C4-2B (cell line): ENCODE data around the gene KLC1.

Experiments used
- ZFX ChIP-seq: fragments of 450-650 bp; IDR thresholded peaks from 2 replicates; pipeline ENCODE4 v1.6.1; 2017
- TF ChIP-seq, protein P1 (sequence below): fragments of 450-650 bp; conservative IDR thresholded peaks from 2 replicates; pipeline ENCODE4 v1.5.1; 2017; ENCODE audit warnings: mild to moderate bottlenecking

DNA sequence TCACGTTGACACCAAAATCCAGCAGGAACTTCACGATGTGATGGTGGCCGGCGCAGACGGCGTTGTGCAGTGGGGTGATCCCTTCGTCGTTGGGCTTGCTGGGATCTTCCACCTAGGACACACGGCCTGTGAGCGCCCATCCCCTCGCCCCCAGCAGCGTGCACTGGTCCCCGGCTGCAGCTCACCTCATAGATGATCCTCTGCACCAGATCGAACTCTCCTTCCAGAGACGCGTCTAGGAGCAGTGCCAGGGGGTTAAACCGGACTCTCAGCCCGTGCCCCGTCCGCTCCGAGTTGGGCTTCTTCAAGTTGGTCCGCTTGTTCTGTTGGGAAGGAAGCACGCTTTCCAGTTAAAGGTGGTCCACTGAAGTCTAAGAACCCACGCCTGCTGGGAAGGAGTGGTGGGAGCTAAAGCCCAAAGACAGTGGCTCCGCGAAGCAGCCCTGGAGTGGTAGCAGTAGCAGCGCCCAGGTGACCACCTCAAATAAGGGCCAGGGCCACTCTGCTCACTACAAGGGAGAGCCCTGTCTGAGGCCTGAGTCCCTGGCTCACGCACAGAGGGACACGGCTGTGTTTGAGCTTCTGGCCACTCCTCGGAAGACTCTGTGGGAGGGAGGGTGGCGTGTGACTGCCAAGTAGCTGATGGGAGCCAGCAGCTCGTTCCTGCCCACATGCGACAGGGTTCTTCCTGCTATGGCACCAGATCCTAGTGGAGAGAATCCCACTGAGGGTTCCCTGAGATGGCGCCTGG, 109.9 kb downstream of the KLC1 start:
- TF ChIP-seq, protein P1, sequence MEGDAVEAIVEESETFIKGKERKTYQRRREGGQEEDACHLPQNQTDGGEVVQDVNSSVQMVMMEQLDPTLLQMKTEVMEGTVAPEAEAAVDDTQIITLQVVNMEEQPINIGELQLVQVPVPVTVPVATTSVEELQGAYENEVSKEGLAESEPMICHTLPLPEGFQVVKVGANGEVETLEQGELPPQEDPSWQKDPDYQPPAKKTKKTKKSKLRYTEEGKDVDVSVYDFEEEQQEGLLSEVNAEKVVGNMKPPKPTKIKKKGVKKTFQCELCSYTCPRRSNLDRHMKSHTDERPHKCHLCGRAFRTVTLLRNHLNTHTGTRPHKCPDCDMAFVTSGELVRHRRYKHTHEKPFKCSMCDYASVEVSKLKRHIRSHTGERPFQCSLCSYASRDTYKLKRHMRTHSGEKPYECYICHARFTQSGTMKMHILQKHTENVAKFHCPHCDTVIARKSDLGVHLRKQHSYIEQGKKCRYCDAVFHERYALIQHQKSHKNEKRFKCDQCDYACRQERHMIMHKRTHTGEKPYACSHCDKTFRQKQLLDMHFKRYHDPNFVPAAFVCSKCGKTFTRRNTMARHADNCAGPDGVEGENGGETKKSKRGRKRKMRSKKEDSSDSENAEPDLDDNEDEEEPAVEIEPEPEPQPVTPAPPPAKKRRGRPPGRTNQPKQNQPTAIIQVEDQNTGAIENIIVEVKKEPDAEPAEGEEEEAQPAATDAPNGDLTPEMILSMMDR, result no peak
- no peak for TF ChIP-seq ZFX
